NOMO-1 (cell line): Measurements from ENCODE around the gene PTOV1.

Source experiments
- DNase-seq, 2 experiments: peaks; one replicate each; lab custom pipeline; 2025; ENCODE audit not compliant: unreplicated experiment in 2 of 2; lab: John Stamatoyannopoulos, UW

The PTOV1 gene

DNA sequence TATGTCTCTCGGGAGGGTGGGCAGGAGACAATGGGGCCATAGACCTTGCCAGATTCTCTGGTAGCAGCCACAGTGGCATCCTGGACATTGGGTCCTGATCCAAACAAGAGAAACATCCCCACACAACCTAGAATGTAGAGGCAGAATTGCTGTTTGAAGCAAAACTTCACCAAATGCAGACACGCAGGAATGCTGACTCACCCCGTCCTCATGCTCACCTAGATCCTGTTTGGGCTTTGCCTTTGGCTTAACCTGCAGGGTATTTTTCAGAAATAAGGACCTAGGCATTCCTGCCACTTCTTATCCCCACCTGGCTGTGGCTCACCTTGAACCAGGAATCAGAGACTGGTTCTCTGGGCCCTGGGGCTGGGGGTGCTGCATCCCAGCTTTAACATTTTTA is 33.8 kb downstream of the PTOV1 start:
- DNase-seq, result no peak

DNA sequence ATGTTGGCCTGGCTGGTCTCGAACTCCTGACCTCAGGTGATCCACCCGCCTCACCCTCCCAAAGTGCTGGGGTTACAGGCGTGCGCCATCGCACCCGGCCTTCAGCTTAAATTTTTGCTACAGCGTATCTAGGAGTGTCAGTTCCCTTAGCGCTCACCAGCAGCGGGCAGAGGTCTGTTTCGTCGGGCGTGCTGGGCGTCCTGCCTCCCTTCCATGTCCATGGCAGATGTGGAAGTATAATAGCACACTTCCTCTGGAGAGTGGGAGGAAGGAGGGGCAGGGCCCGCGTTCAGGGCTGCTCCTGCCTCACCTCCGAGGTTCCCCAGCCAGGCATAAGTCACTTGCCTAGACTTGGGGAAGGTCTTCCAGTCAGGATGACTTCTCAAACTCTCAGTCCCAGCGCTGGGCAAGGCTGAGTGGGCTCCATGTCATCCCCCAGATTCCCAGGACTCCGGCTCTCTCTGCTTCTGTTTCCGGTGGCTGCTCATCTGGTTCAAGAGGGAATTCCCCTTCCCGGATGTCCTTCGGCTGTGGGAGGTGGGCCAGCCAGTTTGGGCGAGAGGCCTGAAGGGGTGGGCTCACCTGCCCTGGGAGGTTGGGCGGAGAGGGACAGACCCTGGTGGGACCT is 36.2 kb downstream of the PTOV1 start:
- no peak for DNase-seq

DNA sequence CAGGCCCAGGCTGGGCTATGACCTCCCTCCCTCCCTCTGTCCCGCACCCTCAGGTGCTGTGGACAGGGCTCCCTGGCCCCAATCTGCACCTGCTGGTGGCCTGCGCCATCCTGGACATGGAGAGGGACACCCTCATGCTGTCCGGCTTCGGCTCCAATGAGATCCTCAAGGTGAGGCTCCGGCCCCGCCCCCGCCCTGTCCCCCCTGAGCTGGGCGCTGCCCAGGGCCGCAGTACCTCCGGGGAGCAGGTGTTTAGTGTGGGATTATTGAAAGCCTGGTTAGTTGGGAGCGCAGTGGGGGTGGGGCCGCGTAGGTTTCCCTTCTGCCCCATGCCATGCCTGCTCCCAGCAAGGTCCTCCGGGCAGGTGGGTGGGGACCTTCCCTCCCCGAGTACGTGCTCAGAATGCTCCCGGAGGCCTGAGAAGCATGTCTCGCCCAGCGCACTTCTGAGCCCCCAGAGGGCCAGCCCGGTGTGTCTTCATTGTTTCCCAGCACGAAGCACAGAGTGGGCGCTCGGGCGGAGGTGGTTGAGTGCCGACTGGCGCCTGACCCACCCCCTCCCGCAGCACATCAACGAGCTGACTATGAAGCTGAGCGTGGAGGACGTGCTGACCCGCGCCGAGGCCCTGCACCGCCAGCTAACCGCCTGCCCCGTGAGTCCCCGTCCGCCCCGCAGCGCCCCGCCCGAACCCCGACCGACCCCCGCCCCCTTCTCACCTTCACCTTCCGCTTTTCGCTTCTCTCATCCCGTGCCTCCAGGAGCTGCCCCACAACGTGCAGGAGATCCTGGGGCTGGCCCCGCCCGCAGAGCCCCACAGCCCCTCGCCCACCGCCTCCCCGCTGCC is 36.9 kb downstream of the PTOV1 start:
- DNase-seq, result no peak

DNA sequence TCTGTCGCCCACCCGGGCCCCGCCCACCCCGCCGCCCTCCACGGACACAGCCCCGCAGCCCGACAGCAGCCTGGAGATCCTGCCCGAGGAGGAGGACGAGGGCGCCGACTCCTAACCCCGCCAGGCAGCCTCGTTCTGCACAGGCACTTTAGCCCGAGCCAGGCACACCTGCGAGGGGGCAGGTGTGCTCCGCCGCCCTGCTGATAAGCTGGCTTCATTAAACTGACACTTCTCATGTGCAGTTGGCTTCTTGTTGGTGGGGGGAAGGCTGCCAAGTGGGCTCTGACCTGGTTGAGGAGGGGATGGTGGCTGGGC is 37.5 kb downstream of the PTOV1 start:
- no peak for DNase-seq

DNA sequence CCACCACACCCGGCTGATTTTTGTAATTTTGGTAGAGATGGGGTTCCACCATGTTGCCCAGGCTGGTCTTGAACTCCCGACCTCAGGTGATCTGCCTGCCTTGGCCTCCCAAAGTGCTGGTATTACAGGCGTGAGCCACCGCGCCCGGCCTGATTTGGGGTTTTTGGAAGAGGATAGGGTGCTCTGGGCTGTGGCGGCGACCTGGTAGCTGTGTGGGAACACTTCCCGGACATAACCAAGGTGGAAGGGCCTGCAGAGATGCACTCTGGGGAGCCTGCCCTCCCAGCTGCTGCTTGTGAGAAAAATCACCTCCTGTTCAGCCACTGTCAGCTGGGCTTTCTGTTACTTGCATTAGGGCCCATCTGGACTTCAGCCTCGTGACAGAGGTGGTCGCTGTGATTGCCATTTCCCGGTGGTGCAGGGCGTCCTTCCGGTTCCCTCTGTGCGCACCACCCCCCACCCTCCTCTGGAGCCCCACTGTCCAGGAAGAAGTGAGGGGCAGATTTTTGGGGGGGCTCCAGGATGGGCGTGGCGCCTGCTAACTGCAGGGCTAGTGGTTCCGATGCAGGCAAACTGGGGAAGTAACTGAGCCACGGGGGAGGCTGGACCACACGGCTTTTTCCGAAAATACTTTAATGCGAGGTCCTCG is 38.2 kb downstream of the PTOV1 start:
- no peak for DNase-seq

DNA sequence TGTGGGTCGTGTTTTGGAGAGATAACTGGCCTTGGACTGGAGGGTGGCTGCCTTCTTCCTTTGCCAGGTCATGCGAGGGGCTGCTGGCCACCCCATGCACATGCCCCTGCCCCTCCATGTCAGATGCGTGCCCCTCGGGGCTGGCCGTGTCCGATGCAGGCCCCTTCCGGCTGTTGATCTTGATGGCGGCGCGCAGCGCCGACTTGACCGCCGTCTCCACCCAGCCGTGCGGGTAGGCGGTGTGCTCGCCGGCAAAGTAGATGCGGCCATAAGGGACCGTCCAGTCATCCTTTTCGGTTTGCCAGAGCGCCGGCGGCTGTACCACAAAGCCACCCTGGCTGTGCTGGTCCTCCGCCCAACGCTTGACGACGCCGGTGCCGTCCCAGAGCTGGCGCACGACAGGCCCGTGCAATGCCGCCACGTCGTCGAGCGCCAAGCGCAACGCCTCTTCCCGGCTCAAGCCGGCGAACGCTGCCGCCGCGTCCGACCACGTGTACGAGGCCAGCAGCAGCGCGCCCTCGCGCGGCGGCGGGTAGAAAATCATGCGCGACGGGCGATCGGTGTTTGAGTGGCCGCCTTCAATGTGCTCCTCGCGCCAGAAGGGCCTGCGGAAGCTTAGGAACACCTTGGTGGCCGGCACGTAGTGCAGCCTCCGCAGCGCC is 38.9 kb downstream of the PTOV1 start:
- no peak for DNase-seq

DNA sequence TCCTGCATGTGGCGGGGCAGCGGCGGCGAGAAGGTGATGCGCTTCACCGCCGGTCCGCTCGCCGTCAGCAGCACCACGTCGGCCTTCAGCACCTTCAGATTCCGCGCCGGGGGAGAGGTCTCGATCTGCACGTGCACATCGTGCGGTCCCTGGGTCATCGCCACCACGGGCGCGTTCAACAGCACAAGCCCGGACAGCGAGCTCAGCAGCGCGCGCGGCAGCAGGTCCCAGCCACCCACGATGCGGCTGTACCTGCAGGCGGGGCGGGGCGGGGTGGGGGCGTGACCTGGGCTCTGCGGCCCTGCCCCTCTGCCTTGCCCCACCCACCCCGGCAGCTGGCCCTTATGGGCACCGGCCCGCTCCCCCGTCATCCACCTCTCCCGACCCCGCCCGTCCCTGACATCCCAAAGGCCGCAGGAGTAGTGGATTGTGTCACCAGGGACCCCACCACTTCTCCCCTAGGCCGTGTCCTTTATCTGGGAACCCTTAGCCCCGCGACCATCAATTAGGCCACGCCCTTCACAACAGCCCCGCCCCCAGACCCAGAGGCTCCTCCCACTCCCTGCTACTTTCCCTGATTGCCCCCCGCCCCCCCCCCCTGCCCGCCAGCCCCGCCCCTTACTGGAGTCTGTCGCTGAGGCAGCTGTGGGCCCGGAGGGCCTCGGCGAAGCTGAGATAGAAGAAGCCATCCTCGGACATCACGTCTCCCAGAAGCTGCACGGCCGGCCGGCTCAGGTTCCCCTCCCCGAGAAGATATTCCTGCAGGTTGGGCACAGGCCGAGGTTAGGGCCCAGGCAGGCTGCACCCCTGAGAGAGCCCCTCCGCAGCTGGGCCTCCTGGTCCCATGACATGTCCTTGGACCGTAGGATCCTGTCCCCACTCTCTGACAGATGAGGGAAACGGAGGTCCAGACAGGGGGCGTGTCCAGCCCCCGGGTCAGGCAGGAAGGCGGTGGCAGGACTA is 39.7 kb downstream of the PTOV1 start:
- DNase-seq, result no peak

DNA sequence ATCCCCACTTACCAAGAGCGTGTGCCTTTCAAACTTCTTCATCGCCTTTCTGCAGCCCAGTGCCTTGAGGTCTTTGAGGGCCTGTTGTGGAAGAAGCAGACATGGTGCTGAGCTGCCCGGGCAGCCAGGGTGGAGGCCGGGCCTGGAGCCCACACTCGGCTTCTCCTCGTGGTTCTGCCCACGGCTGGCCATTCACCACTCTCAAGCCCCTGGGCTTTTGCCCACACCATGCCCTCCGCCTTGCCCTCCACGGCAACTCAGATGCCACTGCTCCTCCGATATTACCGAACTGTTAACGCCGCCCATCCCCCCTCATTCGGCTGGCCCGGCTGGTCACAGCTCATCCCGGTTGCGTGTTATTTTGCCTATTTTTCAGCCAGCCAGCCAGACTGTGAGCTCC is 40.4 kb downstream of the PTOV1 start:
- no peak for DNase-seq

DNA sequence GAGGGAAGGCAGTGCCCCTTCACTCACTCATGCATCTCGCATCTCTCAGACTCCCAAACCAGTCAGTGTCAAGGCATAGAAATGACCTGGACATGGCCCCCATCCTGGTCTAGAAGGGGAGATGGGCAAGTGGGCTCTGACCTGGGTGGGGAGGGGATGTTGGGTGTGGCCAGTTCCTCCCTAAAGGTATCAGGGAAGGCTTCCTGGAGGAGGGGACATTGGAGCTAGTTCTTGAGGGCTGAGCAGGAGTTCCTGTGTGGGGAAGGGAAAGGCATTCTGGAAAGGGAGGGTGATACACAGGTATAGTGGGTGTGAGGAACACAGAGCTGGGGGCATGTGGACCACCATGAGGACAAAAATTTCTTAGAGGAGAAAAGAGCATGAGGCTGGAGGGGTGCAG is 41.8 kb downstream of the PTOV1 start:
- DNase-seq, result no peak

DNA sequence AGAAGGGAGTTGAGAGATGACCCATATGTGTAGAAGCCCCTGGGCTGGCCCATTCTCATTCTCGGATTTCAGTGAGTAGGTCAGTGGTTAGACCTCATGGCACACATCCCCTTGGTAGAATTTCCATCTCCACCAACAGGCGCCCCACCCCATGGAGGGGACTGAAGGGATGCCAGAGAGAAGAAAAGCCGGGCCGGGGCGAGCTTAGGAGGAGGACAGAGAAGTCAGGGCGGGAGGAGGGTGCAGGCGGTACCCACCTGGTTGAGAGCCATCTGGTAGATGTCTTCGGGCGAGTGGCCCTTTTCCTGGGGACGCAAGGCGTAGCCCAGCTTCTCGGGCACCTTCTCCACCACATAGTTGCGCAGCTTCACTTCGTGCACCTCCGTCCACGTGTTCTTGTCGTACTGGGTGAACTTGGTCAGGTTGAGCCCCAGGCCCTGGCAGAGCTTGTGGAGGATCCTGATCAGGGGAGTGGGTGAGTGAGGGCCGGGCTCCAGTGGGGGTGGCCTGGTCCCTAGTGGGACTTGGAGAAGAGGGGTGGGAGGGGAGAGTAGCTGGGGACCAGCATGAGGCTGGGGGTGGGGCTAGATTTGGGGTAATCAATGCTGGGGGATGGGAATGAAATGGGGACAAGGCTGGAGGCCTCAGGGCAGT is 43.2 kb downstream of the PTOV1 start:
- no peak for DNase-seq

DNA sequence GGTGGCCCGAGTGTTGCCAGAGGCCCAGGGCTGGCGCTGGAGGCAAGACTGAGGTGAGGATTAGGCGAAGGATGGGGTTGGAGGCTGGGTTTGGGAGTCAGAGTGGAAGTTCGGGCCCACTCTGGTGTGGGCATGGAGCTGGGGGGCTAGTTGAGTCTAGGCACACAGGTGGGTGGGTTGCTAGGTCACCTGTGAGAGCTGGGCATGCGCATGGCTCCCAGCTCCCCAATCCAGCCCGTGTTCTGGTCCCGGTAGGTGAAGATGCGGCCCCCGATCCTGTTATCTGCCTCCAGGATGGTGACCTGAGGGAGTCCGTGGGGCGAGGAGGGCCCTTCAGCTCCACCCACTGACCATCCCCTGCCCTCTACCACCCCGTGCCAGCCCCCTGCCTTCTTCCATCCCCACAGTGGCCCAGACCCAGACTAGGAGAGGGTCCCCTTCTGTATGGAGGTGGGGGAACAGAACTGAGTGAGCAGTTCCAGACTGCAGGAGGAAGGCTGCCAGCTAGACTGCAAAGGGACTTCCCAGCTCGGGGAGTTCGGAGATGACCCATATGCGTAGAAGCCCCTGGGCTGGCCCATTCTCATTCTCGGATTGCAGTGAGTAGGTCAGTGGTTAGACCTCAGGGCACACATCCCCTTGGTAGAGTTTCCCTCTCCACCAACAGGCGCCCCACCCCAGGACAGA is 44.1 kb downstream of the PTOV1 start:
- DNase-seq, result no peak

DNA sequence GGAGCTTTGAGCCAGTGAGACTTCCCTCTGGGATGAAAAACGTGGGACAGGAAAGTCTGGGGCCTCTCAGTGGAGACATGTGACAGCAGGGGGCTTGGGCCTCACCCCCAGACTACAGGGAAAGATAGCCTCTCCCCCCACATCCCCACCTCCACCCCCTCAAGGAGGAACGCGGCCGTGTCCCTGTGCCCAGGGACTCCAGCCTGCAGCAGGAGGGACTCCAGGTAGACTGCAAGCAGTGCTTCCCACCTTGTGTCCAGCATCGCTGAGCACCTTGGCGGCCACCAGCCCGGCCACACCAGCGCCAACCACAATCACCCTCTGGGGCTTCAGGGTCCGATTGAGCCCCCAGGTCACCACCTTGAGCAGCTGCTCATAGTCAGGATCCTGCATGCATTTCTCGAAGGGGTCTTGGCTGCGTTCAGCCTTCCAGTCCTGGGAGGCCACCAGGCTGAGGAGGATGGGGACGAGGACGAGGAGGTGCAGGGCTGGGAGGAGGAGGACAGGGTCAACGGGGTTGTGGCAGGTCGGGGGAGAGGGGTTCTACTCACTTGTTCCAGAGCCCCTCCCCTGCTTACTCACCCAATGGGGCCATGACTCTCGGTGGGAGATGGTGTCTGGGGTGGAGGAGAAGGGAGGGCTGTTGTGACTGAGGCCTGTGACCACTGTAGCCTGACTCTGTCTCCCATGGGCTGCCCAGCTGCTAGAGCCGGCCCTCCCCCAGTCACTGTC is 44.8 kb downstream of the PTOV1 start:
- DNase-seq, result no peak

DNA sequence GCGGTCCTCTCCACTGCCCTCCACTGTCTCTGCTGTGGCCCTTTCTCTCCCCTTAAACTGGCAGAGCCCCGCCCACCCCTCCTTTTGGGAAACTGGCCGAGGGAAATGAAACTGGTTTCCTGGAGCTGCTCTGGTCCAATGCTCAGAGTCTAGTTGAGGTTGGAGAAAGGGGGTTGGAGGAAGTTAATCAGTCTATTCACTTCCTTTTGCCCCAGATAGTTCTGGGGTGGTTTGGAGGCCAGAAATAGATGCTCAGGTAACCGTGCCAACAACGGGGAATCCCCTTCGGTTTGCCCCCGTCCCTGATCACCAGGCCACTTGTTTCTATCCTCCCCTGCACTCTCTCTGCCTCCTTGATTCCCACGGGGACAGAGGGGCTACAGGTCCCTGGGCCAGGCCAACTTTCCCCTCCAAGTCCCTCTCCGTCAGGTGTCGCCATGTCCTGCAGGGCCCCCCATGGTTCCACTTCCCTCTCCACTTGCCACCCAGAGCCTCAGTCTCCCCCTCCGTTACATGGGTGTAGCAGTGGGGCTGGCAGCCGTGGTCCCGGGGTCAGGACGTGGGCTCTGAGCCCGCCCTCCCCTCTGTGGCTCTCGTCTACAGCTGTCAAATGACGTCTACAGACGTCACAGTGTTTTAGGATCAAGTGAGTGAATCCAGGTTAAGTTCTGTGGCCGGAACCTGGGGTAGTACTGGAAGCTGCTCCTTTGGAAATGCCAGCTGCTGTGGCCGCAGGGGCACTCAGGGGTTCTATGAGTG is 46.1 kb downstream of the PTOV1 start, which contains the start of gene IL4I1:
TSS of gene IL4I1 (minus strand) at position 25 of the 759 bp plus-strand sequence. CDS start 727 bp downstream, outside the sequence.
- DNase-seq, result peak; percentile 90 to 92

DNA sequence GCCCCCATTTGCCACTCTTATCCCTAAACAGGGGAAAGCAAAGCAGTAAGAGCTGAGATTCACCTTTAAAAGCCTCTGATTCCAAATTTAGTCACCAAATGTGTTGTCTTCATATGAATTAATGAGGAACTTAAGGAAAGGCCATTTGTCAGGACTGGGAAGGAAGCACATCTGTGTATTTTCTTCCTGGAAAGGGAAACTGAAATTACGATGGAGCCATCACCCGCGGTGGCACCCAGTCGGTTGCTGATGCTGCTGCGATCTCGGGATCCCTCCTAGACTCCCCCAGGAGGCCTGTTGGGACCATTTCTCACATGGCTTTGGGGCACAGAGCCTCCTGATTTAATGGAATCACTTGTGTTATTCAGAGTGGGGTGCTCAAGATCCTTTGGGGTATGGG is 53.2 kb downstream of the PTOV1 start:
- DNase-seq, result no peak

DNA sequence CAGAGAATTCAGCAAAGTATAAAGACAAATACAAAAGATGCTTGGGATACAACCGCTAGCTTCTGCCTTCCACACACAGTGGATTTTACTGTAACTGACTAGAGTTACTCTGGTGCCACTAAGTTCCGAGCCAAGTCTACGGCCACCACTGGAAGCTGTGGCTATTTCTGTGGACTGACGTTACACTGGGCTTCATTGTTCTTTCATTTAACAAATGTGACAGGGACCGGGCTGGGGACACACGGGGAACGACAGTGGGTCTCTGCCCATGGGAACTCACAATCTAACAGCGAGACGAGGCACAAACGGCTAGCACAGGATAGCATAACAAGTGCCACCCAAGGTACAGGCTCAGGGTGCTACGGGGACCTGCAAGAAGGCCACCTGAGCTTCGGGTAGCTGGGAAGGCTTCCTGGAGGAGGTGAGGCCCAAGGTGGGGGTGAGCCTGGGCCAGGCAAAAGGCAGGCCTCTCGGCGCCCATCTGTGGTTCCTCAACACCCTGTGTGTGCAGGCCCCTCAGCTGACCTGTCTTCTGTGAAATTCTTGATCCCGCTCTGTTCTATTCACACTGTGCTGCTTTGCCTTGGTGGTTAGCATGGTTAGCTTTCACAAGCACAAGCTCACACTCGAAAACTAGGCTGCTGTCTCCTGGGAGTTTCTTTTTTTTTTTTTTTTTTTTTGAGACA is 56.1 kb downstream of the PTOV1 start:
- no peak for DNase-seq

DNA sequence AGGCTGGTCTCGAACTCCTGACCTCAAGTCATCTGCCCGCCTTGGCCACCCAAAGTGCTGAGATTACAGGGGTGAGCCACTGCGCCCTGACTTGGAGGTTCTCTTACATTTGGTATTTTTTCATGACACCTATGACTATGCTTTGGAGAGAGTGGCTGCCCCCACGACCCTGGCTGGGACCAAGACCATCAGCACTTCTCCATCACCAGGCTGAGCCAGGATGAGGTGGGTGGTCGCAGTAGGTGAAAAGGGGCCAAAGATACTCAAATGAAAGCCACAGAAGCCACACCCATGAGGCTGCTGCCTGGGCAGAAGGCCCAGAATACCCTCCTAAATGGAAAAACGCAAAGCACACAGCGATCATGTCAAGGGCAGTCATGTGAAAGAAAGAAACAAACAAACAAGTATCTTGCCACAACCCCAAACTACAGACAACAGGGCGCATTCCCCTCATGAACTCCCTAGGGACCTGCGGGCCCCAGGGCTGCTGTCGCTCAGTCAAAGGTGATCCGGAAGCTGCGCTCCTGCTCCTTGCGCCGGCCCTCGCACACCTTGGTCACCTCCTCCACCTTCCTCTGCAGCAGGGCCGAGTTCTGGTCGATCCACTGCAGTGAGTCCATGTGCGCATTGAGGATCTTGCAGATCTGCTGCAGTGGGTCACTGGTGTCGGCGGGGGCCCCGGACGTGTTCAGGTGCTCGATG is 56.9 kb downstream of the PTOV1 start:
- no peak for DNase-seq
